Thoracic aorta (tissue), 2 donors: ENCODE data around the gene POLR3G. TPM values are rescaled to one million over a fixed set of nuclear protein-coding genes. Genes with fewer than 3 reads are reported as not detected.

ENCODE experiments used
- ATAC-seq: fragments of 150-250 bp; one replicate; pipeline ENCODE4 v1.8.0; 2017; ENCODE audit warnings: low read depth; ENCODE audit not compliant: insufficient number of reproducible peaks, low FRiP score
- DNase-seq: peaks from one replicate; pipeline ENCODE4 v3.0.0-alpha.2; 2020; ENCODE audit warnings: low spot score
- H3K27ac ChIP-seq, 2 donors: fragments of 200-600 bp; sonication (generic); 1 replicate in 1 of 2; 2 replicates in 1 of 2; pipeline ENCODE4 v1.5.1; 2016; ENCODE audit warnings: mild to moderate bottlenecking in 2 of 2, moderate library complexity in 2 of 2
- H3K27me3 ChIP-seq: fragments of 200-600 bp; sonication (generic); replicated peaks from 2 replicates; pipeline ENCODE4 v1.6.0; 2016; ENCODE audit warnings: mild to moderate bottlenecking; ENCODE audit not compliant: insufficient read depth
- H3K36me3 ChIP-seq: fragments of 200-600 bp; sonication (generic); one replicate; pipeline ENCODE4 v1.5.1; 2016
- H3K4me1 ChIP-seq, 2 donors: fragments of 200-600 bp; sonication (generic); 1 replicate in 1 of 2; 2 replicates in 1 of 2; pipeline versions ENCODE4 v1.5.1 to v1.6.0; 2016; ENCODE audit warnings: low read depth in 2 of 2, mild to moderate bottlenecking in 1 of 2; ENCODE audit not compliant: control insufficient read depth in 1 of 2
- H3K4me3 ChIP-seq: fragments of 200-600 bp; sonication (generic); 2 replicates; pipeline ENCODE4 v1.5.1; 2016; ENCODE audit warnings: mild to moderate bottlenecking
- H3K9me3 ChIP-seq: fragments of 200-600 bp; sonication (generic); 2 replicates; pipeline ENCODE4 v1.5.1; 2016
- CTCF ChIP-seq: fragments of 200-600 bp; sonication (generic); IDR thresholded peaks from one replicate; pipeline ENCODE4 v1.5.1; 2019; ENCODE audit warnings: antibody characterized with exemption
- total RNA-seq, 2 donors: library from RNA; depleted of rRNA; stranded (reverse); fragments of >200 nt; gene quantifications; one replicate each; pipeline versions ENCODE4 v1.1.0 to v1.2.3, GENCODE V29; 2016

POLR3G gene
- total RNA-seq, 2 donors from 2014 or later: 0.42 TPM; not detected in 1

- Histone ChIP-seq H3K4me3 (no peak overlapping the region), H3K4me1 (peaks cover 10 to 11% of the 10 kb centered on the region in 2 donors), H3K9me3 (no peaks in the 10 kb centered on the region), H3K27ac (no peak overlapping the region), H3K27me3 (peaks cover 16% of the 10 kb centered on the region), H3K36me3 (no peaks in the 10 kb centered on the region)
- no peak for TF ChIP-seq CTCF
- DNase-seq (no peak), ATAC-seq (no peak)
These were observed 82.7 kb downstream of the POLR3G start for GRCh38 chr5:90557391-90557790.

- H3K9me3 ChIP-seq: no peaks in the 10 kb centered on the region
- ATAC-seq (no peak), DNase-seq (no peak)
- TF ChIP-seq CTCF: no peak
- no peak overlapping the region for H3K27ac ChIP-seq
- peaks cover 10 to 11% of the 10 kb centered on the region in 2 donors for H3K4me1 ChIP-seq
- no peaks in the 10 kb centered on the region for H3K36me3 ChIP-seq
- H3K4me3 ChIP-seq: peak overlapping the region; percentile 62
- peaks cover 16% of the 10 kb centered on the region for H3K27me3 ChIP-seq
These were observed 83.2 kb downstream of the POLR3G start for GRCh38 chr5:90557871-90558270.

- Histone ChIP-seq H3K9me3 (no peaks in the 10 kb centered on the region), H3K4me3 (peak within 1 kb of the TSS; percentile 62), H3K27me3 (peaks cover 16% of the 10 kb centered on the region), H3K36me3 (no peaks in the 10 kb centered on the region), H3K4me1 (peaks cover 10 to 11% of the 10 kb centered on the region in 2 donors), H3K27ac (no peak within 1 kb of the TSS)
- ATAC-seq (no peak), DNase-seq (no peak)
- TF ChIP-seq CTCF: no peak
These were observed 83.9 kb downstream of the POLR3G start, which contains the start of gene ADGRV1 for GRCh38 chr5:90558344-90559192. Gene ADGRV1 (plus strand): TSS chr5:90558797. CDS start chr5:90558896, 99 bp downstream.

GRCh38 chr5:90560771-90561170 is 86.1 kb downstream of the POLR3G start:
- no peak for DNase-seq
- Histone ChIP-seq H3K4me1 (peaks cover 10 to 11% of the 10 kb centered on the region in 2 donors), H3K9me3 (no peaks in the 10 kb centered on the region), H3K36me3 (no peaks in the 10 kb centered on the region), H3K27ac (no peak overlapping the region), H3K4me3 (no peak overlapping the region), H3K27me3 (peaks cover 16% of the 10 kb centered on the region)
- TF ChIP-seq CTCF: no peak
- no peak for ATAC-seq

DNA sequence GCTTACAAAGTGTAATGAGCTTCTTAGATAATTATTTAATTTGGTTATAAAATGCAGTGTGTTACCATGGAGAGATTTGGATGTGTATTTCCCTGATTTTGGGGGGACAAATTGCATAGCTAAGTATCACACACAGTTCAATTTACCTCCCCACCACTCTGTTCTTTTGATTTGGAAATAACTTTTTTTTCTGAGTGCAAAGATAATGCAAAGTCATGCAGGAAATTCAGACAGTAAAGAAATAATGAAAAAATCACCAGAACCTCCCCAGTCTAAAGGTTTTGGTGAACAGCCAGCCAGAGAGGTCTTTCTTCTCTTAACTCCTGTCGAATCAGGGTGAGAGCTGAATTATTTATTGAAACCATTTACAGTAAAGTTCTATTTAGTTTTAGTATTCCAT is 87.1 kb downstream of the POLR3G start:
- Histone ChIP-seq H3K4me1 (peaks cover 10 to 11% of the 10 kb centered on the region in 2 donors), H3K27me3 (peaks cover 16% of the 10 kb centered on the region), H3K9me3 (no peaks in the 10 kb centered on the region), H3K27ac (no peak overlapping the region), H3K4me3 (no peak overlapping the region), H3K36me3 (no peaks in the 10 kb centered on the region)
- no peak for ATAC-seq
- DNase-seq: no peak
- no peak for TF ChIP-seq CTCF
